Testis (tissue), 2 donors: ENCODE measurements around the gene URB1.

Experiments used
- CTCF ChIP-seq, 3 experiments: fragments of 450-650 bp in 2 of 3; fragments of 200-600 bp in 1 of 3; sonication (generic) in 1 of 3; IDR thresholded peaks; one replicate each; pipeline ENCODE4 v1.5.1; 2016 to 2019; ENCODE audit warnings: antibody characterized with exemption in 3 of 3, mild to moderate bottlenecking in 2 of 3, moderate library complexity in 1 of 3
- POLR2A ChIP-seq: fragments of 450-650 bp; IDR thresholded peaks from one replicate; pipeline ENCODE4 v1.6.1; 2017; ENCODE audit warnings: antibody characterized with exemption, mild to moderate bottlenecking, moderate library complexity

DNA sequence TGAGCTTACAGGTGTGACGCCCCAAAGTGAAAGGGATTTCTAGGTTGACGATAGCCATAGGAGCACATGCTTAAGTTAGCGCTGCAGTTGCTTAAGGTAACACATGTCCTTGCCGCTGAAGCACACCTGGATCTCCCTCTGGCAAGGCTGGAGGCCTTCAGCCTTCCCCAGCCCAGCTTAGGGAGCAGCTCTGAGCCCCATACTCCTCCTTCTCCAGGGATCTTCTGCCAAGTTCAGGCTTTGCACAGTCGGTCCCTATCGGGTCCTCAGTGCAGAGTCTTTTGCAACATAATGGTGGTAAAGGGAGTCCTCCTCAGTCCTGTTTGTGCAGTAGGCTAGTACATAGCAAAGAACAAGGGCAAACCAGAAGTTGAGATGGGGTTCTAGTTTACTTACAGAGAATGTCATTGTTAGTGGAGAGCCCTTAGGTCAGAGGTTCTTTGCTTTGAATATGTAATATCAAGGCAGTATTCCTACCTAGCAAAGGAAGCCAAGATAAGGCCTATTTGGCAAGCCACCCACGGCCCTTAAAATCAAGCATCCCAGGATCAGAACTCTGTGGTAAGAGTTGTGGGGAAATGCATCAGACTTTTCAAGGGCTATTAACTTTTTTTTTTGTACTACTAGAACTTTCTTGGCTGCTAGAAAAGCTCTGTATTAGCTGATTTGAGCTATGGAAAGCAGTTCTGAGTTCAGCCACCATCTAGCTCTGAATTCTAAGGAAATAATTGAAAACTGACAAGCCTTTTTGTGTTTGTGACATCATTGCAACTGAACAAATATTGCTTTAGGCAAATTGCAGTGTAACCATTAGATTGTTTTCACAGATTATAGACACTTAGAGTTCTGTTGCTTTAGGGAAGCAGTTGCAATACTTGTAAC, 21.1 kb upstream of the URB1 start:
- no peak for TF ChIP-seq POLR2A
- TF ChIP-seq CTCF (IDR thresholded peaks at IDR 0.05): no peak
